Activated CD8-positive, alpha-beta T cell treated with anti-CD3 and anti-CD28 coated beads for 36 hours (primary cell): ENCODE measurements around the gene PITX1. TPM values are rescaled to one million over a fixed set of nuclear protein-coding genes. Genes with fewer than 3 reads are reported as not detected.

Source experiments
- ATAC-seq: fragments of 200-7000 bp; cut with Tn5 transposase; one replicate; pipeline ENCODE4 v1.10.0; 2021; ENCODE audit warnings: mild to moderate bottlenecking, moderate library complexity
- CTCF ChIA-PET: fragments of 350-600 bp; sonication (Branson Sonifier 250); formaldehyde crosslinking; loops from one replicate; lab custom pipeline; 2021; ENCODE audit warnings: antibody characterized with exemption; lab: Charles Lee
- POLR2A ChIA-PET: fragments of 350-600 bp; sonication (Branson Sonifier 250); formaldehyde crosslinking; loops from one replicate; lab custom pipeline; 2021; ENCODE audit warnings: antibody characterized with exemption; lab: Charles Lee
- DNase-seq: peaks from one replicate; pipeline ENCODE4 v3.0.0-alpha.2; 2020
- H3K27ac Mint-ChIP-seq: one replicate; pipeline ENCODE4 v1.8.0; 2021; ENCODE audit warnings: mild to moderate bottlenecking, mixed read lengths
- H3K27me3 Mint-ChIP-seq: one replicate; pipeline ENCODE4 v1.8.0; 2021; ENCODE audit warnings: mixed read lengths
- H3K36me3 Mint-ChIP-seq: one replicate; pipeline ENCODE4 v1.8.0; 2021; ENCODE audit warnings: low read depth, mixed read lengths
- H3K4me1 Mint-ChIP-seq: one replicate; pipeline ENCODE4 v1.8.0; 2021; ENCODE audit warnings: low read depth, mixed read lengths
- H3K4me3 Mint-ChIP-seq: one replicate; pipeline ENCODE4 v1.8.0; 2021; ENCODE audit warnings: mild to moderate bottlenecking, moderate library complexity, mixed read lengths
- H3K9me3 Mint-ChIP-seq: one replicate; pipeline ENCODE4 v1.8.0; 2021; ENCODE audit warnings: mixed read lengths
- CTCF ChIP-seq: fragments of 200-600 bp; IDR thresholded peaks from one replicate; pipeline ENCODE4 v1.8.0; 2022; ENCODE audit warnings: antibody characterized with exemption, mild to moderate bottlenecking
- intact Hi-C: fragments of 100-400 bp; cut with micrococcal nuclease; formaldehyde crosslinking; loops from one replicate; pipeline ENCODE4 v1.10.0; 2022
- total RNA-seq, 2 experiments: library from RNA; stranded (reverse); gene quantifications; one replicate each; pipeline ENCODE4 v1.2.3, GENCODE V29; 2021

Gene PITX1
- total RNA-seq, 2 experiments from 2014 or later = 0.20 to 0.31 TPM

DNA sequence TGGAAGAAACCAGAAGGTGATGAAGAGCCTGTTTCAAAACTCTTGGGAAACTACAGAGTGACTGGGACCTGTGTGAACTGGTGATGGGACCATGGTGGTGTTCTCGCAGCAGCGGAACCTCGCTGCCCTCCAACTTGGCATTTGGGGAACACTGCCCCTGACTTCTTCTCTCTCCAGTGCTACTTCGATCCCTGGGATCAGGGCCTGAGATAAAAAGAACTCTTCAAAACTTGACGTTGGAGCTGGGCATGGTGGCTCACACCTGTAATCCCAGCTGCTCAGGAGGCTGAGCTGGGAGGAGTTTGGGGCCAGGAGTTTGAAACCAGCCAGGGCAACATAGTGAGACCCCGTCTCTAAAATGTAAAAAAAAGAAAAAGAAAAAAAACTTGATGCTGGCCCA, 18.1 kb downstream of the PITX1 start:
- Mint-ChIP-seq H3K36me3 (no peaks in the 10 kb centered on the region), H3K4me1 (no peaks in the 10 kb centered on the region), H3K27me3 (no peaks in the 10 kb centered on the region), H3K4me3 (no peak overlapping the region), H3K27ac (no peak overlapping the region), H3K9me3 (no peaks in the 10 kb centered on the region)
- DNase-seq (no peak), ATAC-seq (no peak)
- no peak for TF ChIP-seq CTCF
- ChIA-PET CTCF (no interaction called here), POLR2A (no interaction called here)
- intact Hi-C loops = no loop called here

GRCh38 chr5:135013947-135014570, 20.0 kb downstream of the PITX1 start:
- no peak for ATAC-seq
- ChIA-PET CTCF (no interaction called here), POLR2A (no interaction called here)
- no peak for TF ChIP-seq CTCF
- Mint-ChIP-seq H3K36me3 (no peaks in the 10 kb centered on the region), H3K9me3 (no peaks in the 10 kb centered on the region), H3K4me3 (no peak overlapping the region), H3K4me1 (no peaks in the 10 kb centered on the region), H3K27ac (no peak overlapping the region), H3K27me3 (no peaks in the 10 kb centered on the region)
- DNase-seq = no peak
- intact Hi-C loops = no loop called here

- CTCF ChIA-PET = no interaction called here
- Mint-ChIP-seq H3K36me3 (no peaks in the 10 kb centered on the region), H3K4me1 (no peaks in the 10 kb centered on the region), H3K4me3 (no peak overlapping the region), H3K27me3 (no peaks in the 10 kb centered on the region), H3K27ac (no peak overlapping the region), H3K9me3 (no peaks in the 10 kb centered on the region)
- ATAC-seq = no peak
- intact Hi-C loops = no loop called here
- no peak for TF ChIP-seq CTCF
- POLR2A ChIA-PET = no interaction called here
- DNase-seq = no peak
Measured at GRCh38 chr5:135013445-135013844, 20.6 kb downstream of the PITX1 start.

GRCh38 chr5:135012951-135013391, 21.1 kb downstream of the PITX1 start:
- ChIA-PET POLR2A (no interaction called here), CTCF (no interaction called here)
- no peak overlapping the region for H3K4me3 Mint-ChIP-seq
- H3K27me3 Mint-ChIP-seq = no peaks in the 10 kb centered on the region
- H3K4me1 Mint-ChIP-seq = no peaks in the 10 kb centered on the region
- H3K36me3 Mint-ChIP-seq = no peaks in the 10 kb centered on the region
- TF ChIP-seq CTCF = no peak
- intact Hi-C loops = no loop called here
- H3K9me3 Mint-ChIP-seq = no peaks in the 10 kb centered on the region
- DNase-seq = no peak
- no peak overlapping the region for H3K27ac Mint-ChIP-seq
- ATAC-seq = no peak

DNA sequence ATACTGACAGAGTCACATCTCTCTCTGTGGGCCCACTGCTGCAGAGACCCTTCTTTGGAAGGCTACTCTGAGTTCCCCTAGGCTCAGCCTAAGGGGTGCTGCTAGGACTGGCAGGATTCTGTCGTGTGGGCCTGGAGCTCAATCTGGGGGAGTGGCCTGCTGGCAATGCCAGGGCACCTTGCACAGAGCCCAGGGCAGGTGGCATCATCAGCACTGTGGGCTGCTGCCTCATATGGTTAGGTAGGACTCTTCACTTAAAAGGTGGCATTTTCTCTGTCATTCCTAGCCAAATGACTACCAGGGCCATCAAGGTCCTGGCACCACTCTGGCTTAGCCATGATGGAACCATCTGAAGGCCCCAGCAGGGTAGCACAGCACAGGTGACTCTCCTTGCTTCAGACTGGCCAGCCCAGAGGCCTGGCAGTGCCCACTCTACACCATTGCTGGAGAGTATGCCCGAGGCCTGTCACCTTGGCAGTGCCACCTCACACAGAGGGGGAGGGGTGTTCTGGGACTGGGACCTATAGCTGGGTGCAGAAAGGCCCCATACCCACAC, 21.9 kb downstream of the PITX1 start:
- ATAC-seq (no peak), DNase-seq (no peak)
- Mint-ChIP-seq H3K27me3 (no peaks in the 10 kb centered on the region), H3K4me3 (no peak overlapping the region), H3K27ac (no peak overlapping the region), H3K9me3 (no peaks in the 10 kb centered on the region), H3K4me1 (no peaks in the 10 kb centered on the region), H3K36me3 (no peaks in the 10 kb centered on the region)
- TF ChIP-seq CTCF = no peak
- CTCF ChIA-PET = no interaction called here
- POLR2A ChIA-PET = no interaction called here
- intact Hi-C loops = no loop called here
